GF-D8 (cell line): ENCODE results near the gene TLCD1.
A peak's percentile ranks its signal among the peaks of the same experiment; 100 is the strongest.
"Not testable (repeated sequence)": the region's sequence is repeated elsewhere in the genome, so short reads cannot be mapped to it uniquely, and the experiment has no call there.

ENCODE experiments used
- DNase-seq: peaks from one replicate; lab custom pipeline; 2025; lab: John Stamatoyannopoulos, UW

Gene TLCD1

GRCh38 chr17:28747051-28747691, 21.1 kb upstream of the TLCD1 start:
- DNase-seq = no peak

GRCh38 chr17:28746611-28747050, 20.6 kb upstream of the TLCD1 start:
- no peak for DNase-seq

GRCh38 chr17:28745786-28746411, 19.9 kb upstream of the TLCD1 start:
- no peak for DNase-seq

- no peak for DNase-seq
Measured at GRCh38 chr17:28744972-28745785, 19.1 kb upstream of the TLCD1 start.

- DNase-seq = no peak
Measured at GRCh38 chr17:28744104-28744971, 18.3 kb upstream of the TLCD1 start.

GRCh38 chr17:28743243-28744103, 17.4 kb upstream of the TLCD1 start, which contains the start of gene TRAF4:
Gene TRAF4, plus strand, starts transcription at chr17:28744011. Its CDS starts 102 bp downstream, at chr17:28744113.
- peak; percentile 68 for DNase-seq

GRCh38 chr17:28741358-28742349, 15.6 kb upstream of the TLCD1 start:
- peak; percentile 77 for DNase-seq

- DNase-seq = no peak
Measured at GRCh38 chr17:28740406-28741357, 14.6 kb upstream of the TLCD1 start.

GRCh38 chr17:28738680-28739384, 12.8 kb upstream of the TLCD1 start:
- DNase-seq = no peak

GRCh38 chr17:28737770-28738679, 12.0 kb upstream of the TLCD1 start:
- DNase-seq = peak; percentile 12

- no peak for DNase-seq
Measured at GRCh38 chr17:28737316-28737715, 11.3 kb upstream of the TLCD1 start.

- not testable (repeated sequence) for DNase-seq
Measured at GRCh38 chr17:28735913-28736769, 10.1 kb upstream of the TLCD1 start.

GRCh38 chr17:28735242-28735722, 9.2 kb upstream of the TLCD1 start:
- peak; percentile 2 for DNase-seq

GRCh38 chr17:28734712-28735241, 8.7 kb upstream of the TLCD1 start:
- no peak for DNase-seq

- DNase-seq = no peak
Measured at GRCh38 chr17:28733346-28733745, 7.3 kb upstream of the TLCD1 start.
